ENCODE measurements around the gene MCTP1. TPM values are rescaled to one million over a fixed set of nuclear protein-coding genes. Genes with fewer than 3 reads are reported as not detected.

Gene MCTP1
- polyA plus RNA-seq (ENCODE audit: insufficient read length in 10 of 10): 10 to 100 TPM in 3 of 10 donors, 1 to 10 TPM in 7; 6.6 to 10.6 (median 9.6) TPM
- long read RNA-seq, donor 1: 0 reads
- long read RNA-seq, donor 2: 0 reads
- long read RNA-seq, donor 3: 0 reads
- long read RNA-seq, donor 4, partial matches to known transcripts: 0 of 1 reads
- long read RNA-seq, donor 4, other reads (novel, unspliced or antisense): 0 of 1 reads
- long read RNA-seq, donor 5: 0 reads
- long read RNA-seq, donor 6: 0 reads
- long read RNA-seq, donor 7: 0 reads
- long read RNA-seq, donor 8: 0 reads
- long read RNA-seq, donor 9: 0 reads

DNA sequence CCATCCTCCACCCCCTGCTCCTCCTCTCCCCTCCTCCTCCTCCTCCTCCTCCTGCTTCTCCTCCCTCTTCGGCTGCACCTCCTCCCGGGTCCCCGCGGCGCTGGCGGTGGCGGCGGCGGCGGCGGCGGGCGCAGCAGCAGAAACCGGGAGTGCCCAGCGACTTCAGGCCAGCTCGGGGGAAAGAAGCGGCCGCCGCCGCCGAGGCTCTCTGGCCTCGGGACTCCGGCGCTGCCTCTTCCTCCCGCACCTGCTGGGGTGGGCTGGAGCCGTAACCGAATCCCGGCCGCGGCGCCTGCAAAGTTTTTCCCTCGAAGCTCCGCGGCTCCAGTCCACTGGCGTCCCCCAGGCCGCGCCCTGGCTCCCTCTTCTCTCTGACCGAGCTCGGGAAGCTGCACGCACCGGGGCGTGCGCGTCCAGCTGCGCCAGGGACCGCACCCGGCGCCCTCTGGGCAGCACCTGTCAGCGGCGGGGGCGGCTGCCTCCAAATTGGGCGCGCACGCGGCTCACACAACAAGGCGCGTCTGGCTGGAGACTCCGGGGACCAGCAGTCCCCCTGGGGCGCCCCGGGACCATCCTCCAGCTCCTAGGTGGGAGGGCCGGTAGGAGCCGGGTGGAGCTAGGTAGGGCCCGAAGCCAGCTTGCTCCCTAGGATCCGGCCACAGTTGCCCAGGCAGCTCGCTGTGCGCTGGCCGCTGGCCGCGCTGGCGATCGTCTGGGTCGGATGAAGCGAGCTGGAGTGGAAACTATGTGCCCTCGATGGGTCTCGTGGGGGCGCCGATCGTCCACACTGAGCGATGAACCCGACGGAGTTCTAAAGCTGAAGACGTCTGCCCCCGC, at the start of gene MCTP1:
Gene MCTP1 (minus strand): TSS at position 523 of the 837 bp plus-strand sequence.
- DNase-seq: peak in 2 of 3 donors; percentile 42 to 78

DNA sequence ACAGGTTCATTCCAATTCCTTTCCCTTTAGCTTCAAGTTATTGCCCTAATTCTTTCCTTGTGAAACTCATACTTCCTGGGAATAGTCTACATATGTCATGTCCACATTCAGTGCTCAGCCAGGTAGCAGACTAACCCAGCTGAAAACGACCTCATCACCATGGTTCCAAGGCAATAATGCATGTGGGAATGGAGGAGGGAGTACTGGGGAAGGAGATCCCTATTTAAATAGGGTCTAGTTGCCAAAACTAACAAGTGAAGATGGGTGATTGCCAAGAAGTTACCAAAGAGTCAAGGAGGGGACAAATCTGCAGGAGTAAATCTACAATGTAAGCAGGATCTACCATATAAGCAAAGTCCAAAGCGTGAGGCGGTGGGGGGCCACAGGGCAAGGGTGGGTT, 47.3 kb upstream of the MCTP1 start:
- DNase-seq: no peak

DNA sequence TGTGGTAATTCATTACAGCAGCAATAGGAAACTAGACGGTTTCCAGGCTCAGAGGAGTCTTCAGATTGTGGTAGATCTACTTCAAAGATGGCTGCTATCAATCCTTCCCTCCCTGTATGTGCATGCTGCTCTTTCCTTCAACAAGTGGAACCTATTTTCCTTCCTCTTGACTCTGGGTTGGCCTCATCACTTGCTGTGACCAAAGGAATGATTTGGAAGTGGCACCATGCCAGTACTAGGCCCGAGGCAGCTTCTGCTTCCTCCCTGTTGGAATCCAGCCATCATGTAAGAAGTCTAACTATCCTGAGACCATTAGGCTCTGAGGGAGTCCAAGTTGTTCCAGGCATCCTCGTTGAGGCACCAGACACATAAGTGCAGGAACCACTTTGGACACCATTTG, 46.5 kb upstream of the MCTP1 start:
- no peak for DNase-seq

DNA sequence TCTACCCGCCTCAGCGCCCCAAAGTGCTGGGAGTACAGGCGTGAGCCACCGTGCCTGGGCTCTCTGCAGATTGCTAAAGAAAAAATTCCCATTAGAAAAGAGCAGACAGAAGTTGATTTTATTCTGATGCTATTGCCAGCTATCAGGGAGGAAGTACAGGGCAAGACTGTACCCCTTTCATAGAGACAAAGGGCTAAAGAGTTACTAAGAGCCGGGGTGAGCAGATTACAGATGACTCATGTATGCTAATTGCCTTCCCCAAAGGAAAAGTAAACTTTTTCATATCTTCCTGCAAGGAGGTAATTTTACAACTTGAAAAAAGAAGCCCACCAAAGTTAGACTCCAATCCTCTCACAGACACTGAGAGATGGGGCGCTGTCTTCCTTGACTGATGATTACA, 42.3 kb upstream of the MCTP1 start:
- DNase-seq: no peak

DNA sequence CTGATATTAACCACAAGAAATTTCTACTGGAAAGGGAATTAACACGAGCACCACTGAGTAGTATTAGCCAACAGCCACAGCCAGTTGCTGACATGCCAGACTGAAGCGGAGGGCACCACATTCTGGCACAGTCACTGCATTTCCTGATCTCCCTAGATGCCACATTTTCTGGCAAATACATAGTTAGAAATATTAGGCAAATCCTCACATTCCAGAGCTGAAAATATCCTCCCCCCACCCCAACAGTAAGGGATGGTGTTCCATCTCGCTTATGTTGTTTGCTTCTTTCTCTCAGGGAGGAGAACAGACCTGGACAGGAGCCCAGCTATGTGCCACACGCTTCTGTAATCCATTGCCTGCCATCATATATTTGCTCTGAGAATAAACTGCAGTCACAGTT, 32.8 kb upstream of the MCTP1 start:
- DNase-seq: peak; percentile 9 to 27 (median 9)

DNA sequence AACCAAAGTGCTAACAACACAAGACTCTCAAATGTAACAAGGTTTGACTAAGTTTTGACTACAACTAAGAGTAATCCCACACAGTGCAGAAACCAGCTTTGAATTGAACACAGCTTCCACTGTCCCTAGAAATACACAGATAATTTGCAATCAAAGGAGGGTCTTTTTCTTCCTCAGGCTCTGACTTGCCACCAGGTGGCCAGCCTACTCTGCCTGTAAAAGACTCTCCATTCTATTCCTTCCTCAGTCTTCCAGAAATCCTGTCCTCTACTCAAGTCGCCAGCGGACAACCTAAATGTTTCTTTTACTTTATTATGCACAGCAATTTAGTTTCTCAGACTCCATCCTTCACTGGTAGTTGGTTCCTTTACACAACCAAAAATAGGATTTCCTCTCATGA, 32.2 kb upstream of the MCTP1 start:
- DNase-seq: no peak

DNA sequence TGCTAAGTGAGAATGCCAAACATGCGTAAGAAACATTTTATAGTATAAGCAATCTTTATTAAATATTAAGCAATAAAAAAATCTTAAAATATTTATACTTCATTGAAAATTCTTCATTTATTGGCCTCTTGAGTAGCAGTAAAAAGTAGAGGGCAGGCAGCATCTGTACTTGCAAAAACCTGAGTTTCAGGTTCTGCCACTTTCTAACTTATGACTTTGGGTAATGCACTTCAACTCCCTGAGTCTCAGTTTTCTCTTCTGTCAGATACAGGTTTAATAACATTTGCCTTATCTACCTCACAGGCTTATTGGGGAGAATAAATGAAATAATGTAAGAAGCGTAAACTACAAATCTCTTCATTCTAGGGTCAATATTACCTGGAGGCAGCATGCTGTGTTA, 19.8 kb upstream of the MCTP1 start:
- DNase-seq: no peak

DNA sequence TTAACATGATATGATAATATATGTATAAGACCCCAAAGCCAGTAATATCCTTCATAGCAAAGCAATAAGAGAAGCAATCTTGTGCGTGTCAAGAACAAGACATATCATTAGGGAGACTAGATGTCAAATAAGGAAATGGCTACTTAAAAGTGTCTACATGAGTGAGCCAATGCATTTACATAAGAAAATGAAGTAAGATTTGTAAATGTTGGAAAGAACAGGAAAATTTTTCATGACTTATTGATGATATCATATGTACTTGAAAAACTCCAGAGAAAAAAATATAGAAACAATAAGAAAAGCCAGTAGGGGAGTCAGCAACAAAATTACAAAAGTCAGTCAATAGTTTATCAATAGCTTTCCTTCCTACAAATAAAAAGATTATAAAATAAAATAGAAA, 13.8 kb upstream of the MCTP1 start:
- DNase-seq: no peak

DNA sequence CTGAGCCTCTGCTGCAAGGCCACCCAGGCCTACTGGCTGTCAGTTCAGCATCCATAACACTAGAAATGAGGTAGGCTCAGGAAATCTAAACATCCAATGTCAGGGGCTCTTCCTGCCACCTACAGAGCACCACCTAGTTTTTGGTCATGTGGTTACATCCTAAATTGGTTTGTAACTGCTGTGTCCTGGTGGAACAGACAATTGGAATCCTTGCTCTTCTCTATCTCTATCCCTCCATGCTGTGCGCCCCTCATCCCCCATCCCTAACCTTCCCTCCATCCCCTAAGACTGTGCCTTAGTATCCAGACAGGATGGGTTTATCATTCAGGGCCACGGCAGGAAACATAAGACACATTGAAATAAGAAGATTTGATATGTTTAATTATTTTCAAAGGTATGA, 11.4 kb upstream of the MCTP1 start:
- DNase-seq: no peak

DNA sequence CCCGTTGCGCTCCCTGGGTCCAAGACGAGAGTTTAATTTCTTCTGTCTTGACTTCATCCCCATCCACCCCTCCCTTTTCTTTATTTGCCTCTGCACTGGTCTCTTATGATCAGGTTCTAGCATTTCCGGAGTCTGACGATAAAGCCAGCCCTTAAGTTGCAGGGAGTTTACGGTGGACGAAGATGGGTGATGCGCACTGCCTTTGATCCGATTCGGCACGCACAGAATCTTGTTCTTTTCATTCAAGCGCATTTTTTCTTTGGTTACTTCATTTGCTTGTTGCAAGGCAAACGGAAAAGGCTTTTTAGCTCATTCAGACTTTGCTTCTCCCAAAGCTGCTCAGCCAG, 488 bp upstream of the MCTP1 start:
- DNase-seq: no peak

DNA sequence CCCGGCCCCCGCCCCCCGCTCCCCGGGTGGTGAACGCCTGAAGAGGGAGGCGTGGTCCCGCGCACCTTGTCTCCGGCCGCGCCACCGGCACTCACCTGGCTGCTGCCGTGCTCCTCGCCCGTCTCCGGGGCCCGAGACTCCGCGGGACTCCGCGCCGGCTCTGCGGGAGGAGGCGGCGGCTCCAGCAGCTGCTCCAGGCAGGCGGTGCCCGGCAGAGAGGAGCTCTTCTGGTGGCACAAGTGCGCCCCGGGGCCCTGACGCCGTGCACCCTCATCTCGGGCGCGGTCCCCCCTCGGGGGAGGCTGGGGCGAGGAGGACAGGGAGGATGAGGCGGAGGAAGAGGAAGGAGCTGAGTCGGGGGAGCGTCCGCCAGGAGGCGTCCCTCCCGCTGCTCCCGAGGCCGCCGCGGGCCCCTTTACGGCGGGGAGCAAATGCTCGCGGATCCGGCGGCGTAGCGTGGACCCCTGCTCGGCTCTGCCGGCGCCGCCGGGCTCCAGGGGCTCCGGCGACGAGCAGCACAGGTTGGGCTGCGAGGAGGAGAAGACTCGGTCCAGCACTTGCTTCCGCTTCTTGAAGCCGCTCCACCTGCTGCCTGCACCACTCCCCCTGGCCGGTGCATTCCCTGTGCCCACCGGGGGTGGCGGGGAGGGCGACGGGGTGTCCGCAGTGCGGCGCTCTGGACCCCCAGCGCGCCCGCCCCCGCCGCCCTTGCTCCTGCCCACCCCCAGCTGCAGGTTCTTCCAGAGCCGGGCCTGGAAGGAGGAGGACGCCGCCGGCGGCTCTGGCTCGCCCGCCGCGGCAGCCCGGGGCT, 928 bp downstream of the MCTP1 start:
- DNase-seq: peak in 2 of 3 donors; percentile 33 to 78

DNA sequence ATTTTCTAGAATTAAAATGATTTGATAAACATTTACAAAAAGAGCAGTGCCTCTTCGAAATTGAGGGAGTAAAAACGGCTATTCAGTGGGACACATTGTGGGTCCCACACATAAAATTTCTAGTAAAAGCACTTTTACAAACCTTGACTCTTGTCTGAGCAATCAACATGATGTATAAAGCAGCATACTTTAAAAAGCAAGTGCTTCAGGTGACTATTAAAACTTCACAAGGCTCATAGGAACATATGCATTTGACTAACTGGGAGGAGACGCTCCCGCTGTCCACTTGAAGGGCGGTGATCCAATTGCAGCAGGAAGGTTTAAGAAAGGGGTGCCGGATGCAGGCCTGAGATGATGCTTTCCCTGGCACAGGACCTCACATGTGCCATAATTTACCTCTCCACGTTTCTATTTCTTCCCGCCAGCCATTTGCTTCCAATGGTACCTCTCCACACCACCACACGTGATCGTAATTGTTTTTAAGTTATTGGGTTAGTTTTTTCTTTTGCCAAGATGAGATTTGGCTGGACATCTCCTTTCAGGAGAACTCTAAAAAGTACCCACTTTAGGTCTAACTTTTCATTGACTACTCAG, 1.8 kb downstream of the MCTP1 start:
- peak in 1 of 3 donors; percentile 42 for DNase-seq

DNA sequence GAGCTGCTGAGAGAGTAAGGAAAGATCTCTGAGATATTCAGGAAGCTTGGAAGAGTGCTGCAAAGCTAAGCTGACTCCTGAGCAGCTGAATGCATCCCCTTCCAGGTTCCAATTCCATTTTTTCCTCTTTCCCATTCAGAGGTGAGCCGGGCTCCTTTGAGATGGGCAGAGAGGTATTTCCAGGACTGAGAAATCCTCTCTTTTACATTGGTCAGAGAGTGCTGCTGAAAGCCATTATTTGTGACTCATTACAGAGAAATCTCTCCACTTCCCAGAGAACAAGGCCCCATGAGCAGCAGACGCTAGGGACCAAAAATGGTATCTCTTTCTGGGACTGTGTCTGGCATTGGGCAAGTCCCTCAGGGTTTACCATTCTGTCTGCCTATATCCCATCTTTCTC, 3.7 kb downstream of the MCTP1 start:
- DNase-seq: no peak

DNA sequence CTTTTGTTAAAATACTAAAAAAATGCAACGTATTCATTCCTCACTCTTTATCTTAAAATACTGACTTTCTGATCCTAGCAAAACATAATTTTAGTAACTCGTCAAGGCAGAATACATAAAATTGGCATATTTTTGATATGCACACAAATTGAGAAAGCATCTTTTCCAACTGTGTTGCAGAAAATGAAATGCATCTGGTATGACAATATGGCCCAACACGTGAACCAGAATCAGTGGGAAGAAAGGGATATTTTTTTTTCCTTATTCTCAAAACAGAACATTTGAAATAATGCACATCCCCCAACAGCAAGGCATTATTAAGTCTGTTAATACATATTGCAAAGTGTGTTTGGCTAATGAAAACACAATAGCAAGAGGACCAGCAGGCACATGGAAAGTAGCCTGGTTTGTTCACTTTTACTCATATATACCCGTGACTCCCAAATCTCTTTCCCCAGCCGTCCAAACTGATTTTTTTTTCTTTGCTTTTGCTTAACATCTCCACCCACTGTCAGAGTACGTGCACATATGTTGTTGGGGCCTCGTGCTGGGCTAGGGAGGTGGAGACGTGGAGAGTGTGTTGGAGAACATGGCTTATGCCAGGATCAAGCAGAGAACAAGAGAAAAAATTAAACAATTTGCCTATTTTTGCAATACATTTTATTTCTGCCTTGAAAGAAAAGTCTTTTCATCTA, 4.3 kb downstream of the MCTP1 start:
- DNase-seq: peak in 1 of 3 donors; percentile 21

DNA sequence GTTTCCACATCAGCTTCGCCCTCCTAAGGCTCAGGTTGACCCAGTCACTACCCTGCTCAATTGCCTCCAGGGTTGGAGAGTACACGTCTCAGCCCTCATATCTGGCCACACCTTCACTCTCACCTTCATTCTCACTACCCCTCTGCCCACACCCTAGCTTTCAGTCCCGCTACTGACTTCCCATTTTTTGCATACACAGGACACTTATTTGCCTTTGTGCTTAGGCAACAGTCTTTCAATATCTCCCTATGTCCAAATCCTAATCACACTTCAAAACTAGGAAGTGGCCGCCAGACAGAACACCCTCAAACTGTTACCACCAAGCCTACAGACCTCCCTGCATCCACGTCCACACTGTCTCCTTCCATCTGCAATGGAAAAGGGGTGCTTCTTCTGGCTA, 10.9 kb downstream of the MCTP1 start:
- DNase-seq: no peak

DNA sequence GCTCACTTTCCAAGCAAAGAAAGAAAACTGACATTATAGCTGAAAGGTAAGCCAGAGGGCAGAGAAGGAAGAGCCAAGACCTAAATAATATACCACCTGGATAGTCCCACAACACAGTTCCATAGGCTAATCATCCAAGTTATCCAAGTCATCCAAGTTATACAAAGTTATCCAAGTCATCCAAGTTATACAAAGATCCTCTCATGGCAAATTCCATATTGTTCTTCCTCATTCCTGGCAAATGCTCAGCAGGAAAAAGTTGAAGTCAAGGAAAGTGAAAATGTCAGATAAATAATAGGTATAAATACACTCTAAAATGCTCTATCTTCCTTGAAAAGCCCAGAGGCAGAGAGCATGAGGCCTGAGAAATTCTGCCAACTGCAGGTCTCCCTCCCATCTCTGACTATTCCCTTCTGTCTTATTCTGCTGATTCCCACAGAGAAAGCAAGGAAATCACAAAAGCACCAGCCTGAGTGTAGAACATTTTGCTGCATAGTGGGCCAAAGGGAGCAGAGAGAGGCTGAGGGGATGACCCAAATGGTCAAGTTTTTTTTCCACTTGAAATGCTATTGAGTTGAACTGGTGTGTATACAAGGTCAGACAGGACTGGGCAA, 12.5 kb downstream of the MCTP1 start:
- peak in 1 of 3 donors; percentile 64 for DNase-seq

DNA sequence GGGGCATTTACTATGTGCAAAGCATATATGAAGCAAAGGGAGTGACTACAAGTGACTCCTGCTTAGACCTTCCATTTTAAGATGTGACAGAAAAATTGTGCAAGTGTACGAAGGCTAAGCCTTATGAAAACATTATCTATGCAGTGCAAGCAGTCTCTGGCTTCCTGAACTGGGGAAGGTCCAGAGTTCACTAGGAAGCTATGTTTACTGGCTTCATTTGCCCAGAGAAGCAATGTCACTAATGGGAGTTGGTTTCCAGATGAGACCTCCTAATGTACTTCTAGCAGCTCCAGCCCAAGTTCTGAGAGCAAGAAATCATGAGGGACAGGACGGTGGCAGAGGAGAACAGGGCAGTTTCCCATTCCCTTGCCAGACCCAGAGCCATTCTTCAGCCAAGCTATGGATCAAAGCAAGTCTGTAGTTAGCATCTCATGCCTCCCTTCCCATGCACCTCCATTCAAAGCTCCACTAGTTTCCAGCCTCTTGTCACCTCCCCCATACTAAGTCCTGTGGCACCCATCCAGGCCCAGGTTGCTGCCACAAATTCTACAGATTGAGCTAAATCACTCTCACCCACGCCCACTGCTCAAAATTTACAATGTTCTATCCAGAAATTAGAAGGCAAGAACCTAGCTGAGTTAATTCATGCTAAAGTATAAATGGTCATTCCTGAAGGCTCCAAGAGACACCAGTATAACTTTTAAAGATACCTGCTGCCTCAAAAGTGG, 21.8 kb downstream of the MCTP1 start:
- DNase-seq: no peak

DNA sequence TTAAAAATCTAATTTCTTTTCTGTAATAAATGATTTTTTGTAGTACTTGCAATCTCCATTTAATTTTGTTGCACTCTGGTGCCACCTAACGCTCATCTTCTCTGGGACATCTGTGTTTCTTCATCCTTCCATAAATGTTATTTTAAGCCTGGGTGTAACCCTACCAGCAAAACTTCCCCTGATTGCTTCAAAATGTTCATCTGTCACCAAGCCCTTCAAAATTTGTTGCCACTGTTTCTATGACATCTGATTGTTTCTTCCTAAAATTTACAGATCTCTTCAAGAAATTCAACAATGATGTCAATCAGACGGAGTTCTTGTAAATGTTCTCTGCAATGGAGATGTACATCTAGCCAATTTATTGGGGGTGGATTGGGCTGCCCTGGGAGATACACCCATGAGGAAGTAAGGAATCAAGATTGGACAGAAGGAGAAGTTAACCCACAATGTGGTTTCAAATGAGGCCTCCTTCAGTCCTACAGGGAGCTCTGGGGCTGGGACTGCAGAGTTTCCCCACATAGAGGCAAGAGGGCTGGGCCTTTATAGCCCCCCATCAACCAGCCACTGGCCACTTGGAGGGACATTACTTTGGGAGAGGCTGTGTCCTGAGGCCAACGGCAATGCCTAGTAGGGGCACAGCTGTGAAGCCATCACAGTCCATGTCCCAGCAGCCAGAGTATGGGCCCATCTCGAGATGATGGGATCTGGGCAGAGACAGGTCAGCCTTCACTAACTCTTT, 23.3 kb downstream of the MCTP1 start:
- peak in 1 of 3 donors; percentile 81 for DNase-seq

DNA sequence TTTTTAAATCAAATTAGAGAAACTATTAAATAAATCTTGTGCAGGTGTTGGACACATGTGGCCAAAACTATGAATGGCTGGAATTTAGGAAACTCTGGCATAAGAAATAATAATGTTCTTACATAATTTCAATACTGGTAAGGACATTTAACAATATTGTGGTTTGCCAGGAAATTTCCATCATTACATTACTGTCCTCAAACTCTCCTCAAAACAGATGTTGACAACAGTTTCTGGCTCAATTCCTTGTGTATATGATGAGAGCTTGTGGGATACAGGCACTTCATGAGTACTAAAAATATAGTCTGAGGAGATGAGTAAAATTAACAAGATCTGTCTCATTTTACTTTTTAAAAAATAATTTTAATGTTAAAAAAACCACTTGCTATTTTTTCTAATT, 27.9 kb downstream of the MCTP1 start:
- peak; percentile 34 to 66 (median 38) for DNase-seq

DNA sequence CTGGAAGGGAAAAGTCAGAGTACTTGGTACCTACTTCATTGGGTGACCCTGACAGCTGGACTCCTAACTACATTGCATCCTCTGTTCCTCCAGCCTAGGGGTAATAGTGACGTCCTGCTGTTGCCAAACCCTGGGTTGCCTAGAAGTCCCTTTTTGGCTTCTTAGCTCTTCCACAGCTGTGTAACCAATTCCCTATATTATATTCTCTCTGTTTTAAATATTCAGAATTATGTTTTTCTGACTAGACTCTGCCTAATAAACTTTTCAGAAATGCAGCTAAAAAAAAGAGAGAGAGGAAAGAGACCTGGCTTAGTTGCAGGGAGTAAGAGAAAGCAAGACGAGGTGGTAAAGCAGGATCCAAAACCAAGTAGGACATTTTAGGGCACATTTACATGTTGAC, 28.4 kb downstream of the MCTP1 start:
- DNase-seq: peak in 1 of 3 donors; percentile 61

Measured in muscle of back (tissue), 13 donors.